ENCODE results near the gene FBXW10B.
"Not testable (repeated sequence)": the region's sequence is repeated elsewhere in the genome, so short reads cannot be mapped to it uniquely, and the experiment has no call there.

Gene FBXW10B

GRCh38 chr17:15623661-15624209 lies 4.2 kb upstream of the FBXW10B start:
- H3K9ac ChIP-seq (ENCODE audit: low read depth, low read length); H3K36me3 ChIP-seq (ENCODE audit: insufficient read depth, low read depth, low read length); H3K9me3 ChIP-seq (ENCODE audit: insufficient read depth, low read depth, low read length); H3K27me3 ChIP-seq (ENCODE audit: insufficient read depth, low read length); H3K27ac ChIP-seq (ENCODE audit: low read length); H3K4me3 ChIP-seq (ENCODE audit: low read length); H3K4me1 ChIP-seq (ENCODE audit: insufficient read depth, low read length): not testable (repeated sequence)

- not testable (repeated sequence) for H3K36me3 ChIP-seq (ENCODE audit: insufficient read depth, low read depth, low read length)
Measured at GRCh38 chr17:15623255-15623654, 3.8 kb upstream of the FBXW10B start.

GRCh38 chr17:15622124-15622523 lies 2.6 kb upstream of the FBXW10B start:
- H3K27me3 ChIP-seq (ENCODE audit: insufficient read depth, low read length); H3K9ac ChIP-seq (ENCODE audit: low read depth, low read length); H3K36me3 ChIP-seq (ENCODE audit: insufficient read depth, low read depth, low read length); H3K4me1 ChIP-seq (ENCODE audit: insufficient read depth, low read length); H3K27ac ChIP-seq (ENCODE audit: low read length); H3K9me3 ChIP-seq (ENCODE audit: insufficient read depth, low read depth, low read length); H3K4me3 ChIP-seq (ENCODE audit: low read length): not testable (repeated sequence)

More at GRCh38 chr17:15623255-15623654, 3.8 kb upstream of the FBXW10B start:
- not testable (repeated sequence) for H3K4me3 ChIP-seq (ENCODE audit: low read length); H3K4me1 ChIP-seq (ENCODE audit: insufficient read depth, low read length); H3K27ac ChIP-seq (ENCODE audit: low read length); H3K9ac ChIP-seq (ENCODE audit: low read depth, low read length); H3K27me3 ChIP-seq (ENCODE audit: insufficient read depth, low read length); H3K9me3 ChIP-seq (ENCODE audit: insufficient read depth, low read depth, low read length)

- not testable (repeated sequence) for H3K4me3 ChIP-seq (ENCODE audit: low read length); H3K9ac ChIP-seq (ENCODE audit: low read depth, low read length); H3K4me1 ChIP-seq (ENCODE audit: insufficient read depth, low read length); H3K9me3 ChIP-seq (ENCODE audit: insufficient read depth, low read depth, low read length); H3K27ac ChIP-seq (ENCODE audit: low read length); H3K27me3 ChIP-seq (ENCODE audit: insufficient read depth, low read length); H3K36me3 ChIP-seq (ENCODE audit: insufficient read depth, low read depth, low read length)
Measured at GRCh38 chr17:15616828-15617227, 2.7 kb downstream of the FBXW10B start.

GRCh38 chr17:15615850-15616249 lies 3.7 kb downstream of the FBXW10B start:
- not testable (repeated sequence) for H3K36me3 ChIP-seq (ENCODE audit: insufficient read depth, low read depth, low read length); H3K4me1 ChIP-seq (ENCODE audit: insufficient read depth, low read length); H3K27me3 ChIP-seq (ENCODE audit: insufficient read depth, low read length); H3K4me3 ChIP-seq (ENCODE audit: low read length); H3K9me3 ChIP-seq (ENCODE audit: insufficient read depth, low read depth, low read length); H3K9ac ChIP-seq (ENCODE audit: low read depth, low read length); H3K27ac ChIP-seq (ENCODE audit: low read length)

- H3K4me1 ChIP-seq (ENCODE audit: insufficient read depth, low read length); H3K9me3 ChIP-seq (ENCODE audit: insufficient read depth, low read depth, low read length); H3K4me3 ChIP-seq (ENCODE audit: low read length); H3K27me3 ChIP-seq (ENCODE audit: insufficient read depth, low read length); H3K9ac ChIP-seq (ENCODE audit: low read depth, low read length); H3K36me3 ChIP-seq (ENCODE audit: insufficient read depth, low read depth, low read length); H3K27ac ChIP-seq (ENCODE audit: low read length): not testable (repeated sequence)
Measured at GRCh38 chr17:15613111-15613510, 6.4 kb downstream of the FBXW10B start.

GRCh38 chr17:15592960-15593359 lies 26.5 kb downstream of the FBXW10B start:
- not testable (repeated sequence) for H3K9ac ChIP-seq (ENCODE audit: low read depth, low read length); H3K4me1 ChIP-seq (ENCODE audit: insufficient read depth, low read length); H3K27ac ChIP-seq (ENCODE audit: low read length); H3K9me3 ChIP-seq (ENCODE audit: insufficient read depth, low read depth, low read length); H3K36me3 ChIP-seq (ENCODE audit: insufficient read depth, low read depth, low read length); H3K4me3 ChIP-seq (ENCODE audit: low read length); H3K27me3 ChIP-seq (ENCODE audit: insufficient read depth, low read length)

GRCh38 chr17:15591986-15592385 lies 27.5 kb downstream of the FBXW10B start:
- H3K9me3 ChIP-seq (ENCODE audit: insufficient read depth, low read depth, low read length); H3K9ac ChIP-seq (ENCODE audit: low read depth, low read length); H3K27me3 ChIP-seq (ENCODE audit: insufficient read depth, low read length); H3K4me1 ChIP-seq (ENCODE audit: insufficient read depth, low read length); H3K27ac ChIP-seq (ENCODE audit: low read length); H3K36me3 ChIP-seq (ENCODE audit: insufficient read depth, low read depth, low read length); H3K4me3 ChIP-seq (ENCODE audit: low read length): not testable (repeated sequence)

GRCh38 chr17:15590844-15591243 lies 28.7 kb downstream of the FBXW10B start:
- not testable (repeated sequence) for H3K27ac ChIP-seq (ENCODE audit: low read length); H3K9me3 ChIP-seq (ENCODE audit: insufficient read depth, low read depth, low read length); H3K9ac ChIP-seq (ENCODE audit: low read depth, low read length); H3K4me1 ChIP-seq (ENCODE audit: insufficient read depth, low read length); H3K4me3 ChIP-seq (ENCODE audit: low read length); H3K27me3 ChIP-seq (ENCODE audit: insufficient read depth, low read length); H3K36me3 ChIP-seq (ENCODE audit: insufficient read depth, low read depth, low read length)

GRCh38 chr17:15589544-15590536 lies 29.7 kb downstream of the FBXW10B start:
- H3K27me3 ChIP-seq (ENCODE audit: insufficient read depth, low read length); H3K36me3 ChIP-seq (ENCODE audit: insufficient read depth, low read depth, low read length); H3K4me3 ChIP-seq (ENCODE audit: low read length); H3K9me3 ChIP-seq (ENCODE audit: insufficient read depth, low read depth, low read length); H3K27ac ChIP-seq (ENCODE audit: low read length); H3K9ac ChIP-seq (ENCODE audit: low read depth, low read length); H3K4me1 ChIP-seq (ENCODE audit: insufficient read depth, low read length): not testable (repeated sequence)

- not testable (repeated sequence) for H3K9ac ChIP-seq (ENCODE audit: low read depth, low read length); H3K9me3 ChIP-seq (ENCODE audit: insufficient read depth, low read depth, low read length); H3K4me3 ChIP-seq (ENCODE audit: low read length); H3K27me3 ChIP-seq (ENCODE audit: insufficient read depth, low read length); H3K36me3 ChIP-seq (ENCODE audit: insufficient read depth, low read depth, low read length); H3K4me1 ChIP-seq (ENCODE audit: insufficient read depth, low read length); H3K27ac ChIP-seq (ENCODE audit: low read length)
Measured at GRCh38 chr17:15588017-15588416, 31.5 kb downstream of the FBXW10B start.

GRCh38 chr17:15583313-15583712 lies 36.2 kb downstream of the FBXW10B start:
- not testable (repeated sequence) for H3K36me3 ChIP-seq (ENCODE audit: insufficient read depth, low read depth, low read length); H3K27me3 ChIP-seq (ENCODE audit: insufficient read depth, low read length); H3K4me1 ChIP-seq (ENCODE audit: insufficient read depth, low read length); H3K9me3 ChIP-seq (ENCODE audit: insufficient read depth, low read depth, low read length); H3K9ac ChIP-seq (ENCODE audit: low read depth, low read length); H3K4me3 ChIP-seq (ENCODE audit: low read length); H3K27ac ChIP-seq (ENCODE audit: low read length)
